ENCODE data around the gene SPEM3. TPM values are rescaled to one million over a fixed set of nuclear protein-coding genes. Genes with fewer than 3 reads are reported as not detected.

Gene SPEM3
- total RNA-seq, 1 donor from 2014 or later, result not detected

- TF ChIP-seq, protein P1, sequence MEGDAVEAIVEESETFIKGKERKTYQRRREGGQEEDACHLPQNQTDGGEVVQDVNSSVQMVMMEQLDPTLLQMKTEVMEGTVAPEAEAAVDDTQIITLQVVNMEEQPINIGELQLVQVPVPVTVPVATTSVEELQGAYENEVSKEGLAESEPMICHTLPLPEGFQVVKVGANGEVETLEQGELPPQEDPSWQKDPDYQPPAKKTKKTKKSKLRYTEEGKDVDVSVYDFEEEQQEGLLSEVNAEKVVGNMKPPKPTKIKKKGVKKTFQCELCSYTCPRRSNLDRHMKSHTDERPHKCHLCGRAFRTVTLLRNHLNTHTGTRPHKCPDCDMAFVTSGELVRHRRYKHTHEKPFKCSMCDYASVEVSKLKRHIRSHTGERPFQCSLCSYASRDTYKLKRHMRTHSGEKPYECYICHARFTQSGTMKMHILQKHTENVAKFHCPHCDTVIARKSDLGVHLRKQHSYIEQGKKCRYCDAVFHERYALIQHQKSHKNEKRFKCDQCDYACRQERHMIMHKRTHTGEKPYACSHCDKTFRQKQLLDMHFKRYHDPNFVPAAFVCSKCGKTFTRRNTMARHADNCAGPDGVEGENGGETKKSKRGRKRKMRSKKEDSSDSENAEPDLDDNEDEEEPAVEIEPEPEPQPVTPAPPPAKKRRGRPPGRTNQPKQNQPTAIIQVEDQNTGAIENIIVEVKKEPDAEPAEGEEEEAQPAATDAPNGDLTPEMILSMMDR (conservative IDR thresholded peaks at IDR 0.05; ENCODE audit: low read depth, low read length), result no peak
- DNase-seq (ENCODE audit: low read depth), result no peak
- H3K4me3 ChIP-seq (ENCODE audit: low read depth, low read length), result no peak overlapping the region
Measured at GRCh38 chr17:7442142-7442541, 13.5 kb downstream of the SPEM3 start.

DNA sequence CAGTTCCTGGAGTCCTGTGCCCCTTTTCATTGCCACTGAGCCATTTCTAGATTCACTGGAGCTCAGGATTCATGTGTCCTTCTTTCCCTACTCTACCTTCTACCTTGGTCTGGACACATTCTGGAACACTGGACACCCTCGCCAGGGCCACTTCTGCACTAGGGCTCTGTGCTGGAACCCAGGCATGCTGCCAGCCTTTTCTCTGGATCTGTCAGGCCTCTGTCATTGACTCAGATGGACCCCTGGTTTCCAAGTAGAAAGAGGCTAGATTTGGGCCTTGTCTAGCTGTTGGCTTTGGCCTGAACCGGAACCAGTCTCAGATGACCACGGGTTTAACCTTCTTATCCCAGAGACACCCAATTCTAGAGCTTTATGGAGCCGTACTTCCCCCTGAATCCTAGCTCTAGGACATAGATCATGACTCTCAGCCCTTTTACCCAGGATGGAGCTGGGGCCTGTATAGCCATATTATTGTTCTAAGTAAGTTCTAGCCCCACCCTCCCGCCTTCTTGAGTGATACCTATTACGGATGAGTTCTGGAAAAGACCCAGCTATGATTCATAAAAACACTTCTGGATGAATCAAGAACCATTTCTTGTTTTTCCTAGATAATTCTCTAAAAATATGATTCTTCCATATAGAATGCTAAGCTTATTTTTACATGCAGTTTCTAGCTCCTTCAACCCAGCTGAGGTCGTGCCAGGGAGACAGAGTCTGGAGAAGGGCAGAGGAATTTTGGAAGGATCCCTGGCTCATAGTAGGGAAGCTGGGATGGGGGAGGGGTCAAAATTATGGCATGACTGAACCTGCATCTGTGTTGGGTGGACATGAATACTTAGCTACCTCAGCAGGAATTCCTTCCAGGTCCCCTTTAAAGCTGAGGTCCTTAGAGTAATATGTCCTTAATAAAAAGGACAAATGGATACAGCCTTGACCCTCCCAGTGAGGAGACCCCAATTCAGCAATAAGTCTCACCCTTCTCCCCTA, 15.1 kb downstream of the SPEM3 start:
- DNase-seq (ENCODE audit: low read depth), result no peak
- H3K4me3 ChIP-seq (ENCODE audit: low read depth, low read length), result no peak overlapping the region
- TF ChIP-seq, protein P1 (conservative IDR thresholded peaks at IDR 0.05; ENCODE audit: low read depth, low read length), result no peak

GRCh38 chr17:7444682-7445618, 16.3 kb downstream of the SPEM3 start, which contains the start of gene CHRNB1:
CHRNB1 (plus strand) TSS chr17:7445061; CDS start chr17:7445128, 67 bp downstream.
- peak within 1 kb of the TSS; percentile 45 for H3K4me3 ChIP-seq (ENCODE audit: low read depth, low read length)
- no peak for DNase-seq (ENCODE audit: low read depth)
- TF ChIP-seq, protein P1 (conservative IDR thresholded peaks at IDR 0.05; ENCODE audit: low read depth, low read length), result no peak

- DNase-seq (ENCODE audit: low read depth), result no peak
- peak overlapping the region; percentile 45 for H3K4me3 ChIP-seq (ENCODE audit: low read depth, low read length)
- TF ChIP-seq, protein P1 (conservative IDR thresholded peaks at IDR 0.05; ENCODE audit: low read depth, low read length), result no peak
Measured at GRCh38 chr17:7445619-7445968, 16.9 kb downstream of the SPEM3 start.

- DNase-seq (ENCODE audit: low read depth), result no peak
- H3K4me3 ChIP-seq (ENCODE audit: low read depth, low read length), result no peak overlapping the region
- TF ChIP-seq, protein P1 (conservative IDR thresholded peaks at IDR 0.05; ENCODE audit: low read depth, low read length), result no peak
Measured at GRCh38 chr17:7448461-7448860, 19.8 kb downstream of the SPEM3 start.

GRCh38 chr17:7459961-7460545, 31.4 kb downstream of the SPEM3 start:
- no peak overlapping the region for H3K4me3 ChIP-seq (ENCODE audit: low read depth, low read length)
- TF ChIP-seq, protein P1 (conservative IDR thresholded peaks at IDR 0.05; ENCODE audit: low read depth, low read length), result no peak
- no peak for DNase-seq (ENCODE audit: low read depth)

Measured in epithelial cell of proximal tubule (primary cell).